Measurements from ENCODE around the gene SLC9A9.
"Not testable (repeated sequence)": the region's sequence is repeated elsewhere in the genome, so short reads cannot be mapped to it uniquely, and the experiment has no call there.

Gene SLC9A9

GRCh38 chr3:143698682-143699303 lies 149.5 kb downstream of the SLC9A9 start:
- DNase-seq (ENCODE audit: low read depth in 2 of 2, low spot score in 1 of 2): no peak

- DNase-seq (ENCODE audit: low read depth in 2 of 2, low spot score in 1 of 2): no peak
Measured at GRCh38 chr3:143697975-143698374, 150.3 kb downstream of the SLC9A9 start.

- DNase-seq (ENCODE audit: low read depth in 2 of 2, low spot score in 1 of 2): not testable (repeated sequence)
Measured at GRCh38 chr3:143695333-143695732, 152.9 kb downstream of the SLC9A9 start.

DNA sequence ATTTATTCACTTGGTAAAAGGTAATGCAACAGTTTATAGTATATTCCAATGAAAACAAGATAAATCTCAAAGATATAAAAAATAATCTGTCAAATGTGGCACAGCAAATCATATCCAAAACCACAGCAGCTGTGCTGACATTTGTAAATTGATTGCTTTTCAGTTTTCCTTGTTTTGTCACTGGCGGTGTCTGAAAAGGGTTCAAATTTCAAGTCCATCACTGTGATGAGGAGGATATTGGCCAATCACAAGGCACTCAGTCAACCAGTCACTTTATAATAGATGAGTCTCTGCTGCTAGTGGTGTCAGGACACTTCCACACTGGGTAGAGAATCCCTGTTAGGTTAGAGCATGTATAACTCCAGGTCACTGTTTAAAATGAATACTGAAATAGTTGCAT lies 154.8 kb downstream of the SLC9A9 start:
- no peak for DNase-seq (ENCODE audit: low read depth in 2 of 2, low spot score in 1 of 2)

GRCh38 chr3:143686638-143687197 lies 161.6 kb downstream of the SLC9A9 start:
- DNase-seq (ENCODE audit: low read depth in 2 of 2, low spot score in 1 of 2): no peak

DNA sequence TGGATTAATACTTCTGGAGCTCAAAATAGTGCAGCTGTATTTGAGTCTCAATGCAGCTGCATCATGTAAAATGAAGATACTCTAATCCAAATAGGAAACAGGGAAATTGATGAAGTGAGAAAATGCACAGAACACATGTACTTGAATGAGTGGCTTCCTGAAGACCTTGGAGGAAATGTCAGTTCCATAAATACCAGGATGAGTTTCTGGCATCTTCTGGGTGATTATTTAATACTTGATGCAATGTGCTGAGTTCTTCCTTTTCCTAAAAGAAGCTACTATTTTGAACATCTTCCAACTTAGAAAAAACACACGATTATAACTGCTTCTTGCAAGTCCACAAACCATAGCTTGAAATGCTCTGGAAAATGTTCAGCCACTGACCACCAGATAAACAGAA lies 162.8 kb downstream of the SLC9A9 start:
- no peak for DNase-seq (ENCODE audit: low read depth in 2 of 2, low spot score in 1 of 2)

DNA sequence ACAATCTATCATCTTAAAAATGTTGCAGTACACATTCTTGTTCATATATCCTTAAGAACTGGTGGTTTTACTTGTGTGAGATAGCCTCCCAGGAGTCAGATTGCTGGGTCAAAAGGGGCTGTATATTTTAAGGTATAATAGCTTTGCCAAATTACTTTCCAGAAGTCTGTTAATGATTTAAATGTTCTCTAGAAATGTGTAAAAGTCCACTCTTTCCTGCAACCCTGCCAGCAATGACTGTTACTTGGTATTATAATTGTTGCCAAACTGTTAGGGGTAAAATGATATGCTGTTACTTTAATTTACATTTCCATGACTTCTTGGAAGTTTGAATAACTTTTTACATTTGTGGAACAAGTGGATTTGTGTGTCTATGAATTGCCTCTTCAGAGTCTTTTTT lies 170.8 kb downstream of the SLC9A9 start:
- no peak for DNase-seq (ENCODE audit: low read depth in 2 of 2, low spot score in 1 of 2)

DNA sequence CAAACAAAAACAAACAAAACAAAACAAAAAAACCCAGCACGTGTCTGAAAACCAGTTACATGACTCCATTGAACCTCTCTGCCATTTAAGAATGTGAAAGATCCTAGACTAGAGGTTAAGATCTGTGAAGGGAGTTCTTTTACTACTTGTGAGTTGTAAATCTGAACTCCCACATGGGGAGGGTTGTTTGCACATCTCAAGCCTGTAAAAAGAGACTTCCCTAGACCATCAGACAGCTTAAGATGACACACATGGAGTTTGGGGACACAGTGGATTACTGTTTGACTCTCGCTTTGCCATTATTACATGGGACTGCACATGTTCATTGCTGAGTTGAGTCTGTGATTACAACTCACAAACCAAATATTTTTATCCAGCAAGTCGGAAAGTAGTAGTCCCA lies 171.5 kb downstream of the SLC9A9 start:
- no peak for DNase-seq (ENCODE audit: low read depth in 2 of 2, low spot score in 1 of 2)

DNA sequence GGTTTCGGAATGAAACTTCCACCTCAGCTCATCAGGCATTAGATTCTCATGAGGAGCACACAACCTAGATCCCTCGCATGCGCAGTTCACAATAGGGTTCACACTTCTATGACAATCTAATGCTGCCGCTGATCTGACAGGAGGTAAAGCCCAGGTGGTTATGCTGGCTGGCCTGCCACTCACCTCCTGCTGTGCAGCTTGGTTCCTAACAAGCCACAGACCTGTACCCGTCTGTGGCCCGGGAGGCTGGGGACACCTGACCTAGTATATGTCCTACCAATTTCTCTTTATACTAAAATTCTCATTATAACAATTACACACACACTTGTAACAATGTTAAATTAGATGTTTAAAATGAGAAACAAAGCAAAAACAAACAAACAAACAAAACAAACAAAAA lies 172.2 kb downstream of the SLC9A9 start:
- no peak for DNase-seq (ENCODE audit: low read depth in 2 of 2, low spot score in 1 of 2)

DNA sequence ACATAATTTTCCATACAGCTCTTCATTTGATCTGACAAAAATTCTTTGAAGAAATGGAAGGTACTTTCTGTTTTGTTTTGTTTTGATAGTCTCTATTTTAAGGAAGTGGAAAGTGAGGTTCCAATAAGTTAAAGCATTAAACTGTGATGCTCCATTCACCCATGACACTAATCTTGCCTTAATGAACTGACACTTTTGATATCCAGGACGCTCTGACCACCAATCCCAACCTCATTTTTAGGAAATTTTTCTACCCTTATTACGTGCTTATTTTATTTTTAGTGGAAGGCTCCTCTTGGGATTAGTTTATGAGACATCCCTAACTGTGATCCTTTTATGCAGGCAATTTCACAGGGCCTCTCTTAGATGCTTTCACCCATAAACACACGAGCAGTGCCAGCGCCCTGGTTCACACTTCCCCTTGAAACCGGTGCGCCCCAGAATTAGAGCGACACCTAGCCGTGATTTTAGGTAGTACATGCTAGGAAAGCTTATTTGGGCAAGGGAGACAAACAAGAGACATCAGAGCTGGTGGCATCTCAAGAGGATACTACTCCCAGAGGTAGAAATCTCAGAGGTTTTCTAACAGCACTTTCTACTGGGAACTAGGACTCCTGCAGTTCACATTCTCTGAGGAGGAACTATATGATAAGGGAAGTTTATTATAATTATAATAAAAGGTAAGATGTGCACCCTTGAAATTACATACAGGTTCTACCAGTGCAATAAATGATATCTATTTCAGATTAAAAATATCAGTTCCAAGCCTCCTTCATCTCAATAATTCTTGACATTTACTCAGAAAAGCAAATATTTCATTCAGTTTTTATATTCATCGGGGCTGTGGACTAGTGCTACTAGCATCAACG lies 173.9 kb downstream of the SLC9A9 start:
- peak; percentile 46 to 50 for DNase-seq (ENCODE audit: low read depth in 2 of 2, low spot score in 1 of 2)

DNA sequence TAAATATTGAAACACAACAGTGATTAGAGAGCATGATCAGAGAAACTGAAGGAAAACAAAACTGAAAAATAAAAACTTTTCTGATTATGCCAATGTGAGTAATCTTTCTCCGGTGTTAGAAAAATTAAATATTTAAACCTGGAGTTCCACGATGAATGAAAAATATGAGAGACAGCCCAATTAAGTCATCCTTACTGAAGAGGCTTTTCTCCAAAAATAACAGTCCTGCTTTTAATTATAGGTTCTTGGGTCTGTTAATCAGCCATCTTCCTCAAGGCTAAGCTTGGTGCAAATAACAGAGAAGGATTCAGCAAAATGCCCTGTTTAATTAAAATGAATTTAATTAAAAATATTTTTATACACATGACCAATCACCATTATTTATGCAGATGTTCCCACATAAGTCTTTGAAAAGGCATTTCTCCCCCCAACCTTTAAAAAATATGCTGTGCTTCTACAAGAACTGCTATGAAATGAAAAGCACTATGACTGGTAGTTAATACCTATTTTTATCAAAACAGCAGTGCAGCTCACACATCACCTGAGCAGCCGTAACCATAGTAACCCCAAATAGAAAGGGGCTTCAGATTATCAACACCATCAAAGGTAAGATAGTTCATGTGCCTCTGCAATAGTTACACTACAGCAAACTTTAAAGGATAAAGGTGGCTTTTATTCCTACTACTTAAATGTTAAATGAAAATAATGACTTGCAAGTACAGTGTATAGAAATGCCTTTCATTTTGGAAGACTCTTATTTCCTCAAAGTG lies 175.7 kb downstream of the SLC9A9 start:
- no peak for DNase-seq (ENCODE audit: low read depth in 2 of 2, low spot score in 1 of 2)

DNA sequence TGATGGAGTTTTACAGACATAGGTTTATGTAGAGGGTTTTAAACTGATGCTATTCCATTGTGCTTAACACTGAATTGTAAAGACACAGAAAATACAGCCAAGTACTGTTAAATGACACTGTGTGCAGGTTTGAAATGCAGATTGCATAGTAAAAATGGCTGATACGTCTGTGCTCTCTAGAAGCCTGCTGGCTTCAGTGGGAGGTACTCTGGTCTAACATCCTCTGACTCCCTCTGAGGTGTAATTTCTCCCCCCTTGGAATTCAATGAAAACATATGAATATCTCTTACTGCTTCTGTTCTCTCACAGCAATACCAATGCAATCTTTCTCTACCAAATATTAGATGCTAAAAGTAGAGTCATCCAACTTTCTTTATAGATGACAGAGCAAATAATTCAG lies 176.6 kb downstream of the SLC9A9 start:
- DNase-seq (ENCODE audit: low read depth in 2 of 2, low spot score in 1 of 2): no peak

DNA sequence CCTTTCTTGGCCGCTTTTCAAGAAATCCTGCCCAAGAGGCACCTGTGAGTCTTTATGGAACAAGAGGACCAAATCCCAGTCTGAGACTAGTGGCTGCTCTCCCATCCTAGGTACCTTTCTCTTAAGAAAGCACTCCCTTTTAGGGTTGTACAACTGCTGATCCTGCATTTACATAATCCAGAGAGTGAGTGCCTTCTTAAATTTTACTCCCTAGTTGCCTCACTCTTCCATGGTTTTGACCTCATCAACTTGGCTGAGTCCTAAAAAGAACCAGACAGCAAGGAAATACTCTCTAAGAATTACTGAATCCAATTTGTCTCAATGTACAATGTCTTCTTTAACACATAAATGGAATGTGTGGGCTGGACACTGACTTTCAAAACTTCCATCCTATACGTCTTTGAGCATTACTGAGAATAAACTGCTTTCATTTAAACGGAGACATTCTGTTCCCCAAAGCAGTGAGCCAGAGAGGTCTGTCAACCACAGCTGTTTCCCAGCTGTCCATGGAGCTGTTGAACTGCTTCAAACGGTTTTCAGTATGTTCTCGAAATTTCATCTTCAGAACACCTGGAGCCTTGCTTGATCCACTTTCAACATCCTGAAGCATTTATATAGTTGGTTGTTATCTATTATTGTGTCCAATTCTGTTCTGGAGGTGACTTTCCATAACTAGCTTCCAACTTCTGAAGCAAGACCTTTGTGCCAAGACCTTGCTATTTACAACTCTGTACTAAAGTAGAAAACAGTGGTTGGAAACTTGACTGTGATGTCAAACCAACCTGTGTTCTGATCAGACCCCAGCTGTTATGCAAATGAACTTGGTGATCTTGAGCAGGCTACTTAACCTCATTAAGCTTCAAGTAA lies 179.1 kb downstream of the SLC9A9 start:
- no peak for DNase-seq (ENCODE audit: low read depth in 2 of 2, low spot score in 1 of 2)

DNA sequence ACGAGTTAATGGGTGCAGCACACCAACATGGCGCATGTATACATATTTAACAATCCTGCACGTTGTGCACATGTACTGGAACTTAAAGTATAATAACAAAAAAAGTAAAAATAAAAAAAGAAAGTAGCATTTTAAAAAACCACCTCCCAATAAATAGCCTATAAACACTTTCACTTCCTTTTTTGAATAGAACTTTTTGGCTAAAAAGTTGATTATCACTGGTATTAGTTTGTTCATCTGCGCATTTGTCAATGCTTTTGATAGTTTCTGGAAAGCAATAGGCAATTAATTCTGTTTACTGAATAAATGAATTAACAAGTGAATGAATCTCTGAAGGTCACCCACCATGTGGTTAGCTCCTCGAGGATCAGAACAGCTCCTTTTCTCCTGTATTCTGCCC lies 179.9 kb downstream of the SLC9A9 start:
- no peak for DNase-seq (ENCODE audit: low read depth in 2 of 2, low spot score in 1 of 2)

DNA sequence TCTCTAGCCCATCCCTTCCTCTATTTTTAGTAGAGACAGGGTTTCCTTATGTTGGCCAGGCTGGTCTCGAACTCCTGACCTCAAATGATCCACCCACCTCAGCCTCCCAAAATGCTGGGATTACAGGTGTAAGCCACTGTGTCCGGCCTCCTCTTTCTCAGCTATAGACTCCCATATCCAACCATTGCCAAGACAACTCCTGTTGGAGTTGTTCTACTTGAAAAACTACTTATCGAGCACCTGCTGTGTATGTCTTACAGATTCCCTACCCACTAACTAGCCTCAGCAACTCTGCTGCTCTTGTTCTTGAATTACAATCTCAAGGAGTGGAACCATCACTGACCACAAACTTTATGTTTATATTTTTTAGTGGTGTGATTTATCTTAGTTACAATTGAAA lies 186.6 kb downstream of the SLC9A9 start:
- no peak for DNase-seq (ENCODE audit: low read depth in 2 of 2, low spot score in 1 of 2)

GRCh38 chr3:143658861-143659260 lies 189.4 kb downstream of the SLC9A9 start:
- DNase-seq (ENCODE audit: low read depth in 2 of 2, low spot score in 1 of 2): no peak

DNA sequence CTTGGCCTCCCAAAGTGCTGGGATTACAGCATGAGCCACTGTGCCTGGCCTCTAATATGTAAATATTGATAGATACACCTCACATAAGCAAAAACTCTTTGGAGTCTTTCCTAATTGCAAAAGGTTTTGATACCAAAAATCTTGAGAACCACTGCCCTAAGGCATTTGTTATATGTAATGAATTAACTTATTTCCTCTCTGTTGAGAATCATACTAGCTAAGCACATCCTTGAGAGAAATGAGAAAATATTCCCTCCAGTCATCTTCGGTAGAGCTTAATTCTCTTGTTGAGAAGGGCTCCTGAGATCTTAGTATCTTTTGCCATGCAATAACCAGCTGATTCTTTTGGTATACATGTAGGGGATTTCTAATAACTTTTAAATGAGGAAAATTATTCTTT lies 190.2 kb downstream of the SLC9A9 start:
- DNase-seq (ENCODE audit: low read depth in 2 of 2, low spot score in 1 of 2): no peak

- no peak for DNase-seq (ENCODE audit: low read depth in 2 of 2, low spot score in 1 of 2)
Measured at GRCh38 chr3:143657391-143657790, 190.9 kb downstream of the SLC9A9 start.

DNA sequence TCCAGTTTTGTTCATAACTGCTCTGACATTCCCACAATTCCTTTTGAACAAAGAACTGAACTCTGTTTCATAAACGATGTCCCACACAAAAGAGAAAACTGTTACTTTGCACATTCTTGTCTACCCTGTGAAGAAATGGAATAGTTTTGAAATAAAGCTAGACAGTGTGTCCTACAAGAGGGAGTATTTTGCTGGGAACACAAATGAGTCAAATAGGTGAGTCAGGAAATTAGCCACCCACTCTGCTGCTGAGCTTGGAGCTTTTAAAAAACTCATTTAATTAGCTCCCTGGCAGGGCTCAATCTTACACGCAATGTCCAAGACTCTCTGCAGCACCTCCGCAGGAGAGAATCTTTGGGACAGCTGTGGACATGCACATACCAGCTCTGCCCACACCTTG lies 193.4 kb downstream of the SLC9A9 start:
- no peak for DNase-seq (ENCODE audit: low read depth in 2 of 2, low spot score in 1 of 2)

DNA sequence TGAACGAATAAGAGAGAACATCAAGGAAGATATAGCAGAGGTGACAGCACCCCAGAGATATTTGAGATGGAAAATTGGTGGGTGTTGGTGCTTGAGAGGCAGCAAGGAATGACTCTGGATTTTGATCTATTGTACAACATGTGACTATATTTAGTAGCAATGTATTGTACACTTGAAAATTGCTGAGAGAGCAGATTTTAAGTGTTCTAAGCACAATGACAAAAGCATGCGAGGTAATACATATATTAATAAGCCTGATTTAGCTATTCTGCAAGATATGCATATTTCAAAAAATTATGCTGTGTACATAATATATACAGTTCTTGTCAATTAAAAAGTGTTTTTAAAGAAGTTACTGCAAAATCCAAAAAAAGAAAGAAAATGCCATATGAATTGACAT lies 194.3 kb downstream of the SLC9A9 start:
- DNase-seq (ENCODE audit: low read depth in 2 of 2, low spot score in 1 of 2): no peak

- DNase-seq (ENCODE audit: low read depth in 2 of 2, low spot score in 1 of 2): no peak
Measured at GRCh38 chr3:143653493-143653892, 194.8 kb downstream of the SLC9A9 start.

Data from stimulated activated CD8-positive, alpha-beta memory T cell treated with anti-CD3 and anti-CD28 coated beads, Interleukin-4, amount 100 ng/mL, for 1 hour (primary cell).